Activated CD4-positive, alpha-beta T cell treated with anti-CD3 and anti-CD28 coated beads, Interleukin-2, amount 50 U/mL, for 16 hours (primary cell): ENCODE data around the gene TMA7.
"Not testable (repeated sequence)": the region's sequence is repeated elsewhere in the genome, so short reads cannot be mapped to it uniquely, and the experiment has no call there.

Experiments
- DNase-seq: peaks from one replicate; pipeline ENCODE4 v3.0.0-alpha.2; 2020

Gene TMA7

GRCh38 chr3:48470286-48470685 is 30.2 kb downstream of the TMA7 start:
- no peak for DNase-seq

DNA sequence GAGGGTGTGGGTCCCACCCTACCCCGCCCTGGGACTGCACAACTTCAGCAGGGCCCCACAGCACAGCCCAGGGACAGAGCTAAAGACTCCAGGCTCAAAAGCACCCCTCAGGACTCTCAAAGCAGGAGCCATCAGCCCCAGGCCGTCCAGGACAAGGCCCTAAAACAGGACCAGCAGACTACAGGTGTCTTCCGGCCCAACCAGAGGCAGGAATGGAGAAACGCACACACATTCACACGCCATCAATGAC is 32.5 kb downstream of the TMA7 start:
- DNase-seq = no peak

GRCh38 chr3:48472923-48473616 is 33.0 kb downstream of the TMA7 start:
- DNase-seq = peak; percentile 98

DNA sequence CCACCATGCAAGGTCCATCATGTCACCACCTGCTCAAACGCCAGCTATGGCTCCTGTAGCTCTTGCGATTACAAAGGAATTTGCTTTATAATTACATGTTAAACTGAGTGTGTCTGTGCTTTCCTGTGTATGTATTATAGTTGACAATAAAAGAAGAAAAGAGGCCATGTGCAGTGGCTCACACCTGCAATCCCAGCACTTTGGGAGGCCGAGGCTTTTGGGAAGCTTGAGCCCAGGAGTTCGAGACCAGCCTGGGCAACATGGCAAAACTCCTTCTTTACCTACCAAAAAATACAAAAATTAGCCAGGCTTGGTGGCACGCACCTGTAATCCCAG is 33.5 kb downstream of the TMA7 start:
- DNase-seq = no peak

DNA sequence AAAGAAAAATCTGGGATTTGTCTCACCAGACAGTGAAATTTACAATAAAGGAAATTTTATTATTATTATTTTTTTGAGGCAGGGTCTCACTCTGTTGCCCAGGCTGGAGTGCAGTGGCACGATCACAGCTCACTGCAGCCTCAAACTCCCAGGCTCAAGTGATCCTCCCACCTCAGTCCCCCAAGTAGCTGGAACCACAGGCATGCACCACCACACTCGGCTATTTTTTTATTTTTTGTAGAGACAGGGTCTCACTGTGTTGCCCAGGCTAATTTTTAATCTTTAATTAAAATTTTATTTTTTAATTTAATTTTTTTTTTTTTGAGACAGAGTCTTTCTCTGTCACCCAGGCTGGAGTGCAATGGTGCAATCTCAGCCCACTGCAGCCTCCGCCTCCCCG is 34.0 kb downstream of the TMA7 start:
- DNase-seq = not testable (repeated sequence)

DNA sequence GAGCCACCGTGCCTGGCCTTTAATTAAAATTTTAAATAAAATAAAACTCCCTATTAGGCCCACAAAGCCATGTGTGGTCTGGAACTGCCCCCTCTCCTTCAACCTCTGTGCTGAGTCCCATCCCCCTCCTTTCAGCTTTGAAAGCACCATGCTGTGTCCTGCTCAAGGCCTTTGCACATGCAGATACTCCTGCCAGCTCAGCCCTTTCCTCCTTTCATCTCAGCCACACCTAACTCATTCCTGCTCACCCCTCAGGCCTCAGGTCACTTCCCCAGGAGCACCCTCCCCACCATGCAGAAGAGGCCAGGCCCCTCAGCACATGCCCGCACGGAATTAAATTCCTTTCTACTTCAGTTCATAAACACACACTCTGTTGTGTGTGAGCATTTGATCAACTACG is 34.6 kb downstream of the TMA7 start:
- no peak for DNase-seq

DNA sequence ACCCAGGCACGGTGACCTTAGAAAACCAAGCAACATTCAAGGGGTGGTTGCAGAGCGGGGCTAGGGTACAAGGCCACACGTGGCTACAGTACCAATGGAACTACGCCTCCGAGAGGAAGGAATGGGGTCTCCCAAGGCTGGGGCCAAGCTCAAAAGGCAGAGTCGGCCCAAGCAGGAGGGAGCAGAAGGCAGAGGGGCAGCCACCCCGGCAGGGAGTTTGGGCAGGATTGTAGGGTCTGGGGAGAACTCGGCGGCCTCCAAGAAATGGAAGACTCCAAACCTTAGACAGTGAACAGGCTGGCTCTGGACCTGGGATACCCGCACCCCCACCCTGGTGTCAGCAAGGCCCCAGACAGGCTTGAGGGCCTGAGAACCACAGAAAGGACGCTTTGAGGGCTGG is 35.1 kb downstream of the TMA7 start:
- DNase-seq = no peak

- no peak for DNase-seq
These were observed 36.5 kb downstream of the TMA7 start for GRCh38 chr3:48476426-48477053.

GRCh38 chr3:48477959-48478520 is 38.0 kb downstream of the TMA7 start:
- DNase-seq = no peak

DNA sequence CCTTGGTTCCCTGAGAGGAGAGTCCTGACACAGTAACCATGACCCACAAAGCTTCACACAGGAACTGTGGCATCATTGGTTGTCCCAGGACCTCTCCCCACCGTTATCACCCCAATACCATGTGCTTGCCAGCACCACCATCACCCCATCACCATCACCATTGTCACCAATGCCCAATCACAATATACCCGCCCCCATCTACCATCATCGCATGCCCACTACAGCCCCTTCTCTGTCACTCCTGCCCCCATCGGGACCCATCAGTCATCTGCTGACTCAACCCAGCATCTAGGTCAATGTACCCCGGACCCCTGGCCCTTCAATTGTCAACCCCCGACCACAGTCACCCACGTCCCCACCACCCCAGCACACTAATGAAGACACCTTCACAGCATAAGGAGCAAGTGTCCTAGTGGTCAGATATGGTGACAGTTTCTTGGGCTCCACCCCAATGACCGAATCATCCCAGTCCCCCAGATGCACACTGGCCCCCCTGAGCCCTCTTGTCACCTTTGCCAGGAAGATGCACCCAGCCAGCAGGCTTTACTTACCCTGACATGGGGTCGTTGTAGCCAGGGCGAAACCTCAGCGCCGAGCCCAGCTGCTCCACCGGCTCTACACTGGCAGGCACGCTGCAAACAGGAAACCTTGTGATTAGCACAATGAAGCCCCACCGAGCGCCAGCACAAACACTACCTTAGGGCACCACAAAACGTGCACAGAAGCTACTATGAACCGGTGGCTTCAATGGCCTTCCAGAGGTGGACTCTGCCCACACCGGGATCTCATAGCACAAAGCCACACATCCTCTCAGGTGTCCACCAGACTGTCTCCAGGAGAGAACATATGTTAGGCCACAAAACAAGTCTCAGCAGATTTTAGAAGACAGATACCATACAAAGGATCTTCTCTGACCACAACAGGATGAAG is 38.8 kb downstream of the TMA7 start:
- peak; percentile 68 for DNase-seq

- not testable (repeated sequence) for DNase-seq
These were observed 40.8 kb downstream of the TMA7 start for GRCh38 chr3:48480891-48481290.

DNA sequence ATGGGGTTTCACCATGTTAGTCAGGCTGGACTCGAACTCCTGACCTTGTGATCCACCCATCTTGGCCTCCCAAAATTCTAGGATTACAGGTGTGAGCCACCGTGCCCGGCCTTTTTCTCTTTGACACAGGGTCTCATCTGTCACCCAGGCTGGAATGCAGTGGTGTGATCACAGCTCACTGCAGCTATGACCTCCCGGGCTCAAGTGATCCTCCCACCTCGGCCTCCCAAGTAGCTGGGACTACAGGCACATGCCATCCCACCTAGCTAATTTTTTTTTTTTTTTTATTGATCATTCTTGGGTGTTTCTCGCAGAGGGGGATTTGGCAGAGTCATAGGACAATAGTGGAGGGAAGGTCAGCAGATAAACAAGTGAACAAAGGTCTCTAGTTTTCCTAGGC is 42.8 kb downstream of the TMA7 start:
- DNase-seq = not testable (repeated sequence)

- no peak for DNase-seq
These were observed 46.9 kb downstream of the TMA7 start for GRCh38 chr3:48486952-48487351.

- DNase-seq = no peak
These were observed 52.6 kb downstream of the TMA7 start for GRCh38 chr3:48492461-48493202.

DNA sequence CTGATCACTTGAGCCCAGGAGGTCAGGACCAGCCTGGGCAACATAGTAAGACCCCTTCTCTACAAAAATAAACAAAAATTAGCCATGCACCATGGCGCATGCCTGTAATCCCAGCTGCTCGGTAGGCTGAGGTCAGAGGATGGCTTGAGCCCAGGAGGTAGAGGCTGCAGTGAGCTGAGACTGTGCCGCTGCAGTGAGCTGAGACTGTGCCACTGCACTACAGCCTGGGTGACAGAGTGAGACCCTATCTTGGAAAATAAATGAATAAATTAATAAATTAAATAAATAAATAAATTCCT is 53.1 kb downstream of the TMA7 start:
- no peak for DNase-seq
